Vagina (tissue), 2 donors: ENCODE measurements around the gene SRF.

Source experiments
- CTCF ChIP-seq, 3 experiments: fragments of 450-650 bp in 2 of 3; fragments of 200-600 bp in 1 of 3; sonication (generic) in 1 of 3; IDR thresholded peaks; one replicate each; pipeline ENCODE4 v1.5.1; 2017 to 2019; ENCODE audit warnings: antibody characterized with exemption in 3 of 3, mild to moderate bottlenecking in 2 of 3, moderate library complexity in 2 of 3
- POLR2A ChIP-seq, 2 donors: fragments of 450-650 bp; IDR thresholded peaks; one replicate each; pipeline ENCODE4 v1.6.1; 2017; ENCODE audit warnings: antibody characterized with exemption in 2 of 2, mild to moderate bottlenecking in 2 of 2, moderate library complexity in 2 of 2

GRCh38 chr6:43181621-43181941 lies 10.5 kb downstream of the SRF start:
- TF ChIP-seq CTCF (IDR thresholded peaks at IDR 0.05) (no peak), POLR2A (IDR thresholded peaks at IDR 0.05) (no peak)
